SIG-M5 treated with dmso at 0.1 percent for 504 hours (cell line): Measurements from ENCODE around the gene CDK14.
A peak's percentile ranks its signal among the peaks of the same experiment; 100 is the strongest.

Experiments
- DNase-seq: peaks from one replicate; lab custom pipeline; 2025; ENCODE audit not compliant: unreplicated experiment; lab: John Stamatoyannopoulos, UW

The CDK14 gene

GRCh38 chr7:90886416-90886815, 290.3 kb downstream of the CDK14 start:
- no peak for DNase-seq

GRCh38 chr7:90889210-90889609, 293.1 kb downstream of the CDK14 start:
- DNase-seq, result no peak

DNA sequence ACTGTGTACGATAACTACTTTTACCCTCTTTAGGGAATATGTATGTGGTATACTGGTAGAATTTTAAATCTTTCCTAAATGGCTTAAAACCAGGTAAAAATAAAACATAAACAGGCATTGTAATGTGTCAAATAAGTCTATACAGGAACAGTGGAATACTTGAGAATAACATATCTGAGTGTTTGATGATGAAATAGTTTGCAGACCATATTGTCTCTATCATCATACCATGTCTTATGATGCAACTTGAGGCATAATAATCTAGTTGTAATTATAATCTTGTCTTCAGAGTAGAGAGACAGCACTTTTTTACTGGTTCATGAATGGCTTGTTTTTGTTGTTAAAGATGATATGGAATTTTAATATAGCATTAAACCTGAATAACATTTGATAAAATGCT, 293.5 kb downstream of the CDK14 start:
- DNase-seq, result no peak

GRCh38 chr7:90891529-90891928, 295.4 kb downstream of the CDK14 start:
- DNase-seq, result no peak

GRCh38 chr7:90892213-90892612, 296.1 kb downstream of the CDK14 start:
- DNase-seq, result no peak

GRCh38 chr7:90894122-90894521, 298.0 kb downstream of the CDK14 start:
- DNase-seq, result no peak

DNA sequence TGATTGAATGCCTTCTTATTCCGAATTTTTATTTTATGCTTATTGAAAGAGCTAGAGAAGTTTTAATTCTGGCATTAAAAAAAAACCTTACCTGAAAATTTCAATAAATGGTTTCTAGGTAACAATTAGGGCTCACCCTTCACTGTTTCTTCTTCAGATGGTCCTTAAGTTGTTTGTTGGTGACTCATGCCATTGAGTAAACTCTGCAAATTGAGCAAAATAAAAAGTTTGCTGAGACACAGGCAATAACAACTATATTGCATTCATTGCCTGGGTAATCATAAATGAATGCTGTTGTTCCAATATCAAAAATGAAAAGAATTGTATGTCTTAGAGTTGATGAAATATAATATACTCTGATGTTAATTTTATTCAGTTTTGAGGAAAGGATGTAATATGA, 300.3 kb downstream of the CDK14 start:
- no peak for DNase-seq

GRCh38 chr7:90897961-90898469, 301.9 kb downstream of the CDK14 start:
- DNase-seq, result no peak

DNA sequence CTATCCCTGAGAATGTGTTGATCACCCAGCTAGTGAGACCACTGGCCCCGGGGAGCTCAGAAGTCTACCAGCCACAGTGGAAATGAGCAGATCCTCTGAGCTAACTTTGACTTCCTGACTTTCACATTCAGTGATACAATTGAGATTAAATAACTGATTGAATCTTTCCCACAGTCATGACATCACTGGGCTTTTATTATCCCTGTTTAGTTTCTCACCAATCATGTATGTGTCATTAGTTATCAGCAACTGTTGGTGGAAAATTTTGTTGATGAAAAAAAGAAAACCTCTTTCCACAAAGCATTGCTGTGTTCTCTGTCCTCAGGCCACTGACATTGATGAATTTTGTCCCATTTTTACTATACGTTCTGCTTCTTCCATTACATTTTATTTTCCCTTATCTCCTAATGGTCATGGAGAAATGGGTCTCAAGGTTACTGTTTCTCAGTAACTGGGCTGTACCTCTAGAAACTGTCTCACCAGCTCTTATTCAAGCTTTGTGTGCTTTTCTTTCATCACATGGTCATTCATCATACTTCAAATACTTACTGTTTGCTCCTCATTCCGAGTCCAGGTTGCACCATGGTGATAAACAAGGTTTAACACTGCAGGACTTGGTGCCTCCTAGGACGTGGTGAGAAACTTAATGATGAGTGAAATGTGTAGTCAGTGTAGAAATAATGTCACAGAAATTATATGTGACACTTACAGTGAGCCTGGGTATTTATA, 304.7 kb downstream of the CDK14 start:
- DNase-seq, result no peak

GRCh38 chr7:90903841-90904240, 307.7 kb downstream of the CDK14 start:
- DNase-seq, result no peak

- DNase-seq, result no peak
Observed at GRCh38 chr7:90910136-90910535, 314.0 kb downstream of the CDK14 start.

- no peak for DNase-seq
Observed at GRCh38 chr7:90916319-90916718, 320.2 kb downstream of the CDK14 start.

GRCh38 chr7:90917539-90917938, 321.4 kb downstream of the CDK14 start:
- DNase-seq, result no peak

DNA sequence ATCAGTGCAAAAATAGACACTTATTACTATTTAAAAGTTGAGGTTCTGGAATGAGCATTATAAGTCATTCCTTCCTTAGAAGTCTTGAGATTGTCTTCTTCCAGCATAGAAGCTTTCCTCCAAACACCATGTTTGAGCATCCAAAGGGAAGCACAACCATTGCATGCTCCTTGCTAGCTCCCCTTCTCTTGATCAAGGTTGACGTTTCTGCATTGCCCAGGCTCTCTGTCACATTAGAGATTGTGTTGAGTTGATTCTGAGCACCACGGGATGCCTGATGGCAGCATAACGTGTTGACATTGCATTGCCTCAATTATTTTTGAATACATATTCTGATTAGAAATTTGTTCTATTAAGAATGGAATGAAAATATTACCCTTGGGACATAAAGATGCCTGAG, 322.2 kb downstream of the CDK14 start:
- DNase-seq, result no peak

DNA sequence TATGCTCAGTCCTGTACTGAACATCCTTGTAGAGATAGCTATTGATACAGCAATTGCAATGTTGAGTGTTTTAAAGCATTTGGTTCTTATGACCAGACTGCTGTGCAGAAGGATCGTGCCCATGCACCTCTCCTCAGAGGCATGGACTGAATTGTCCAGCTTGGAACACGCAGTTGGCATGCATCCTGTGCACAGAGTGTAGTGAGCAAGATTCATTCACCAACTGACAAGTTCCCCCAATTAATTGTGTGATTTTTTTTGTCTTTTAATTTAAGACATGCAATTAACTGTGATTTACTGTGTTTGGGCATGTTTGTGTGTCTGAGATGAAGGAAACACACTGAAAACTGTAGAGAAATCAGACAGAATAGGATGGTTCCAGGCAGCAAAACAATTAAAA, 323.7 kb downstream of the CDK14 start:
- DNase-seq, result no peak

GRCh38 chr7:90920336-90920735, 324.2 kb downstream of the CDK14 start:
- DNase-seq, result no peak

- DNase-seq, result no peak
Observed at GRCh38 chr7:90923541-90923997, 327.4 kb downstream of the CDK14 start.

DNA sequence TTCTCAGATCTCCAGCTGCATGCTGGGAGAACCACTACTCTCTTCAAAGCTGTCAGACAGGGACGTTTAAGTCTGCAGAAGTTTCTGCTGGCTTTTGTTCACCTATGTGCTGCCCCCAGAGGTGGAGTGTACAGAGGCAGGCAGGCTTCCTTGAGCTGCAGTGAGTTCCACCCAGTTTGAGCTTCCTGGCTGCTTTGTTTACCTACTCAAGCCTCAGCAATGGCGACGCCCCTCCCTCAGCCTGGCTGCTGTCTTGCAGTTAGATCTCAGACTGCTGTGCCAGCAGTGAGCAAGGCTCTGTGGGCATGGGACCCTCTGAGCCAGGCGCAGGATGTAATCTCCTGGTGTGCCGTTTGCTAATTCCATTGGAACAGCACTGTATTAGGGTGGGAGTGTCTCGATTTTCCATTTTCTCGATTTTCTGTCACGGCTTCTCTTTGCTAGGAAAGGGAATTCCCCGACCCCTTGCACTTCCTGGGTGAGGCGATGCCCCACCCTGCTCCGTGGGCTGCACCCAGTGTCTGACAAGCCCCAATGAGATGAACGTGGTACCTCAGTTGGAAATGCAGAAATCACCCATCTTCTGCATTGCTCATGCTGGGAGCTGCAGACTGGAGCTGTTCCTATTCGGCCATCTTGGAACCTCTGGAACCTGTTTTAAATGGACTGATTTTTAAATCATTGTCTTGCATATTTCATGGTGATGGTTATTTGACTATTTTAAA, 332.7 kb downstream of the CDK14 start:
- DNase-seq, result peak; percentile 33

- no peak for DNase-seq
Observed at GRCh38 chr7:90931986-90932916, 336.1 kb downstream of the CDK14 start.

DNA sequence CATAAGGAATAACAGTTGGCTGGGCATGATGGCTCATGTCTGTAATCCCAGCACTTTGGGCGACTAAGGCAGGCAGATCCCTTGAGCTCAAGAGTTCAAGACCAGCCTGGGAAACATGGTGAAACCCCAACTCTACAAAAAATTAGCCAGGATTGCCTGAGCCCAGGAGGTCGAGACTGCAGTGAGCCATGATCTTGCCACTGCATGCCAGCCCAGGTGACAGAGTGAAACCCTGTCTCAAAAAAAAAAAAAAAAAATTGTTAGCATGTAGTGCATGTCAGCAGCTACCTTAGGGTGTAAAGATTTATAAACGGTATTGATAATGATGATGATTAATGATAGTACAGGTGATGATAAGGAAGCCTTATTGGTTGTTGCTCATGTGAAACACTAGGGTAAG, 336.9 kb downstream of the CDK14 start:
- DNase-seq, result no peak

DNA sequence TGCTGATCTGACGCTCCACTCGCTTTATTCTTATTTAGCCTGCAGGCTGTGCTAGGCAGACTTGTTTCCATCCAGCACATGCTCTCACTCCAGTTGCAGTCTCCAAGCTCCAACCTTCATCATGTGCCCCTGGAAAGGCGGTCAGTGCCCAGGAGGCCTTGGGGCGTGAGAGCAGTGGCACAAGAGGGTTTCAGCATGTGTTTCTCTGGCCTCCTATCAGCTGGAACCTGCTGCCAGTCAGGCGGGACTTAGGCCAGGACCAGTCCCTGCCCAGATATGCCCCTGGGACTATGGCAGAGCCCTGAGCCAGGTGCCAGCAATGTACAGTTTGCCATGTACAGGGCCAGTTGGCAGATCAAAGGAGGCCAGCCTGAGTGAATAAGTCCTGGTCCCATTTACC, 337.9 kb downstream of the CDK14 start:
- DNase-seq, result no peak
